Body of pancreas (tissue), 4 donors: ENCODE results near the gene SLC6A11.

Source experiments
- CTCF ChIP-seq, 7 experiments: fragments of 450-650 bp in 4 of 7; fragments of 200-600 bp in 3 of 7; sonication (generic) in 3 of 7; IDR thresholded peaks; one replicate each; pipeline ENCODE4 v1.5.1; 2016 to 2019; ENCODE audit warnings: antibody characterized with exemption in 7 of 7
- POLR2A ChIP-seq, 3 donors: fragments of 450-650 bp; IDR thresholded peaks; one replicate each; pipeline ENCODE4 v1.6.1; 2016; ENCODE audit warnings: antibody characterized with exemption in 3 of 3, mild to moderate bottlenecking in 2 of 3

- no peak for TF ChIP-seq CTCF (IDR thresholded peaks at IDR 0.05)
- TF ChIP-seq POLR2A (IDR thresholded peaks at IDR 0.05): no peak
These were observed 139.9 kb downstream of the SLC6A11 start for GRCh38 chr3:10955711-10956453.
